Activated T-helper 17 cell treated with anti-CD3 and anti-CD28 coated beads, Interleukin-2, amount 50 U/mL, for 72 hours (primary cell): Measurements from ENCODE around the gene TSEN54. TPM values are rescaled to one million over a fixed set of nuclear protein-coding genes. Genes with fewer than 3 reads are reported as not detected.
A peak's percentile ranks its signal among the peaks of the same experiment; 100 is the strongest.

ENCODE experiments used
- ATAC-seq: fragments of 150-1000 bp; cut with Tn5 transposase; replicated peaks from 2 replicates; pipeline ENCODE4 v1.10.0; 2021; ENCODE audit warnings: mild to moderate bottlenecking, moderate library complexity
- H3K27ac Mint-ChIP-seq: one replicate; pipeline ENCODE4 v1.8.0; 2022; ENCODE audit warnings: mixed read lengths
- H3K27me3 Mint-ChIP-seq: one replicate; pipeline ENCODE4 v1.8.0; 2022; ENCODE audit warnings: mixed read lengths
- H3K36me3 Mint-ChIP-seq: one replicate; pipeline ENCODE4 v1.8.0; 2022; ENCODE audit warnings: low read depth, mild to moderate bottlenecking, mixed read lengths
- H3K4me1 Mint-ChIP-seq: one replicate; pipeline ENCODE4 v1.8.0; 2022; ENCODE audit warnings: mixed read lengths
- H3K4me3 Mint-ChIP-seq: one replicate; pipeline ENCODE4 v1.8.0; 2022; ENCODE audit warnings: mild to moderate bottlenecking, mixed read lengths
- H3K9me3 Mint-ChIP-seq: one replicate; pipeline ENCODE4 v1.8.0; 2022; ENCODE audit warnings: mixed read lengths
- total RNA-seq, 2 donors: library from RNA; stranded (reverse); gene quantifications; one replicate each; pipeline ENCODE4 v1.2.3, GENCODE V29; 2022

Gene TSEN54
- total RNA-seq, 2 donors from 2014 or later: 25.3 to 46.4 TPM

- H3K27ac Mint-ChIP-seq: no peak overlapping the region
- H3K36me3 Mint-ChIP-seq: no peaks in the 10 kb centered on the region
- no peaks in the 10 kb centered on the region for H3K9me3 Mint-ChIP-seq
- no peaks in the 10 kb centered on the region for H3K4me1 Mint-ChIP-seq
- no peak for ATAC-seq
- H3K4me3 Mint-ChIP-seq: no peak overlapping the region
- H3K27me3 Mint-ChIP-seq: no peaks in the 10 kb centered on the region
Measured at GRCh38 chr17:75561927-75562603, 45.7 kb downstream of the TSEN54 start.

- H3K4me3 Mint-ChIP-seq: no peak overlapping the region
- no peaks in the 10 kb centered on the region for H3K9me3 Mint-ChIP-seq
- H3K36me3 Mint-ChIP-seq: no peaks in the 10 kb centered on the region
- H3K27me3 Mint-ChIP-seq: no peaks in the 10 kb centered on the region
- no peak for ATAC-seq
- no peak overlapping the region for H3K27ac Mint-ChIP-seq
- H3K4me1 Mint-ChIP-seq: no peaks in the 10 kb centered on the region
Measured at GRCh38 chr17:75563063-75563758, 46.9 kb downstream of the TSEN54 start.

GRCh38 chr17:75564195-75564594, 47.9 kb downstream of the TSEN54 start:
- H3K27ac Mint-ChIP-seq: no peak overlapping the region
- no peak overlapping the region for H3K4me3 Mint-ChIP-seq
- H3K9me3 Mint-ChIP-seq: no peaks in the 10 kb centered on the region
- H3K27me3 Mint-ChIP-seq: no peaks in the 10 kb centered on the region
- no peaks in the 10 kb centered on the region for H3K4me1 Mint-ChIP-seq
- no peak for ATAC-seq
- H3K36me3 Mint-ChIP-seq: no peaks in the 10 kb centered on the region

GRCh38 chr17:75565066-75565465, 48.7 kb downstream of the TSEN54 start:
- Mint-ChIP-seq H3K36me3 (no peaks in the 10 kb centered on the region), H3K27me3 (no peaks in the 10 kb centered on the region), H3K4me3 (no peak overlapping the region), H3K9me3 (no peaks in the 10 kb centered on the region), H3K4me1 (no peaks in the 10 kb centered on the region), H3K27ac (no peak overlapping the region)
- ATAC-seq: no peak

GRCh38 chr17:75565618-75566017, 49.3 kb downstream of the TSEN54 start:
- no peaks in the 10 kb centered on the region for H3K36me3 Mint-ChIP-seq
- no peak overlapping the region for H3K4me3 Mint-ChIP-seq
- no peaks in the 10 kb centered on the region for H3K9me3 Mint-ChIP-seq
- ATAC-seq: no peak
- no peaks in the 10 kb centered on the region for H3K27me3 Mint-ChIP-seq
- H3K27ac Mint-ChIP-seq: no peak overlapping the region
- H3K4me1 Mint-ChIP-seq: no peaks in the 10 kb centered on the region

- no peak overlapping the region for H3K27ac Mint-ChIP-seq
- no peaks in the 10 kb centered on the region for H3K27me3 Mint-ChIP-seq
- H3K4me3 Mint-ChIP-seq: no peak overlapping the region
- H3K4me1 Mint-ChIP-seq: no peaks in the 10 kb centered on the region
- H3K9me3 Mint-ChIP-seq: no peaks in the 10 kb centered on the region
- H3K36me3 Mint-ChIP-seq: no peaks in the 10 kb centered on the region
- ATAC-seq: no peak
Measured at GRCh38 chr17:75566416-75566815, 50.1 kb downstream of the TSEN54 start.

GRCh38 chr17:75566834-75567233, 50.5 kb downstream of the TSEN54 start:
- Mint-ChIP-seq H3K27ac (no peak overlapping the region), H3K36me3 (no peaks in the 10 kb centered on the region), H3K27me3 (no peaks in the 10 kb centered on the region), H3K4me3 (no peak overlapping the region), H3K4me1 (no peaks in the 10 kb centered on the region), H3K9me3 (no peaks in the 10 kb centered on the region)
- ATAC-seq: no peak

GRCh38 chr17:75568412-75569255, 52.3 kb downstream of the TSEN54 start:
- Mint-ChIP-seq H3K27ac (no peak overlapping the region), H3K36me3 (no peaks in the 10 kb centered on the region), H3K9me3 (no peaks in the 10 kb centered on the region), H3K4me3 (no peak overlapping the region), H3K4me1 (no peaks in the 10 kb centered on the region), H3K27me3 (no peaks in the 10 kb centered on the region)
- ATAC-seq: no peak

GRCh38 chr17:75570034-75570676, 53.8 kb downstream of the TSEN54 start:
- H3K27me3 Mint-ChIP-seq: no peaks in the 10 kb centered on the region
- H3K4me3 Mint-ChIP-seq: no peak overlapping the region
- H3K27ac Mint-ChIP-seq: no peak overlapping the region
- no peaks in the 10 kb centered on the region for H3K4me1 Mint-ChIP-seq
- H3K9me3 Mint-ChIP-seq: no peaks in the 10 kb centered on the region
- ATAC-seq: no peak
- no peaks in the 10 kb centered on the region for H3K36me3 Mint-ChIP-seq

GRCh38 chr17:75570772-75571171, 54.4 kb downstream of the TSEN54 start:
- Mint-ChIP-seq H3K36me3 (no peaks in the 10 kb centered on the region), H3K9me3 (no peaks in the 10 kb centered on the region), H3K4me1 (no peaks in the 10 kb centered on the region), H3K27me3 (no peaks in the 10 kb centered on the region), H3K4me3 (no peak overlapping the region), H3K27ac (no peak overlapping the region)
- no peak for ATAC-seq

- Mint-ChIP-seq H3K27ac (no peak overlapping the region), H3K36me3 (no peaks in the 10 kb centered on the region), H3K9me3 (no peaks in the 10 kb centered on the region), H3K4me1 (no peaks in the 10 kb centered on the region), H3K27me3 (no peaks in the 10 kb centered on the region), H3K4me3 (no peak overlapping the region)
- peak; percentile 29 for ATAC-seq
Measured at GRCh38 chr17:75571197-75571884, 55.0 kb downstream of the TSEN54 start.

- H3K36me3 Mint-ChIP-seq: no peaks in the 10 kb centered on the region
- H3K27ac Mint-ChIP-seq: no peak overlapping the region
- ATAC-seq: no peak
- no peak overlapping the region for H3K4me3 Mint-ChIP-seq
- H3K4me1 Mint-ChIP-seq: no peaks in the 10 kb centered on the region
- H3K27me3 Mint-ChIP-seq: no peaks in the 10 kb centered on the region
- H3K9me3 Mint-ChIP-seq: no peaks in the 10 kb centered on the region
Measured at GRCh38 chr17:75571885-75572215, 55.5 kb downstream of the TSEN54 start.

- no peaks in the 10 kb centered on the region for H3K27me3 Mint-ChIP-seq
Measured at GRCh38 chr17:75572713-75573539, 56.6 kb downstream of the TSEN54 start.

More at GRCh38 chr17:75572713-75573539, 56.6 kb downstream of the TSEN54 start:
- Mint-ChIP-seq H3K4me1 (no peaks in the 10 kb centered on the region), H3K9me3 (no peaks in the 10 kb centered on the region), H3K36me3 (no peaks in the 10 kb centered on the region), H3K4me3 (no peak overlapping the region), H3K27ac (no peak overlapping the region)
- no peak for ATAC-seq
